ENCODE results near the gene RASAL2. TPM values are rescaled to one million over a fixed set of nuclear protein-coding genes. Genes with fewer than 3 reads are reported as not detected.

RASAL2 gene
- total and polyA plus RNA-seq, 2 of the 13 experiments (the other 11 are each of a cell fraction or from before 2014, with no cell fraction given), result 5.4 to 5.9 TPM

- no peak overlapping the region for H3K9ac ChIP-seq (ENCODE audit: insufficient read depth, low read depth, low read length)
- H3K4me1 ChIP-seq (ENCODE audit: insufficient read depth, low read length), result peaks cover 13% of the 10 kb centered on the region; the same call in 1 of the 2 replicates
- ChIA-PET CTCF (ENCODE audit: low intra/inter-chr PET ratio, low total read pairs) (interaction anchor here (1.2 to 1.3 kb wide), 4 partner anchors 191 to 252 kb away, joined by 3 to 7 read pairs (median 4); no protein-coding TSS in a partner anchor), POLR2A (no interaction called here)
- H4K20me1 ChIP-seq (ENCODE audit: insufficient read depth, low read length), result no peaks in the 10 kb centered on the region
- in situ Hi-C loops (cut with HindIII; ENCODE audit: extremely low pct_ligation_motif_present, low pct_unique_long_range_greater_than_20kb), result loop anchor here (10.0 kb wide), 1 partner anchor 207 kb away; no protein-coding TSS in a partner anchor
- no TSS peak for BruUV-seq (replicated peaks)
- H3K4me2 ChIP-seq (ENCODE audit: low read depth, low read length), result no peak overlapping the region
- DNase-seq (ENCODE audit: low spot score) (peak; percentile 45), FAIRE-seq (peak; percentile 40), ATAC-seq (peak; percentile 85)
- H2AFZ ChIP-seq (ENCODE audit: low read length), result no peak overlapping the region
- peaks cover 0 to 12% of the 10 kb centered on the region in 2 experiments; a peak in 3 of 5 replicates for H3K27me3 ChIP-seq (ENCODE audit: control insufficient read depth in 1 of 2, insufficient read depth in 2 of 2, low read length in 2 of 2)
- intact Hi-C loops (cut with micrococcal nuclease; ENCODE audit: unreplicated experiment), result loop anchor here (2.0 kb wide), 2 partner anchors 191 to 201 kb away; no protein-coding TSS in a partner anchor
- no peak overlapping the region for H3K4me3 ChIP-seq (replicated peaks in 1 of 3; ENCODE audit: insufficient read depth in 1 of 3, low read depth in 2 of 3, low read length in 3 of 3)
- H3K79me2 ChIP-seq (ENCODE audit: insufficient read depth, low read length), result no peaks in the 10 kb centered on the region
- H3K27ac ChIP-seq (ENCODE audit: extremely low read length, insufficient read depth, low read length), result no peak overlapping the region
- H3K36me3 ChIP-seq (replicated peaks in 1 of 2; ENCODE audit: control insufficient read depth in 1 of 2, insufficient read depth in 2 of 2, low read length in 2 of 2), result no peaks in the 10 kb centered on the region
- WGBS (ENCODE audit: low lambda C conversion rate), result 0% methylated on average over 3 of the region's 5 CpGs
- peak; percentile 27; the same call in 1 of the 2 replicates for TF ChIP-seq SMC3 (IDR thresholded peaks at IDR 0.05; ENCODE audit: low read length)
- TF ChIP-seq STAG1 (CRISPR knock-in tag; IDR thresholded peaks at IDR 0.05), result peak; percentile 64
- TF ChIP-seq, protein P1, sequence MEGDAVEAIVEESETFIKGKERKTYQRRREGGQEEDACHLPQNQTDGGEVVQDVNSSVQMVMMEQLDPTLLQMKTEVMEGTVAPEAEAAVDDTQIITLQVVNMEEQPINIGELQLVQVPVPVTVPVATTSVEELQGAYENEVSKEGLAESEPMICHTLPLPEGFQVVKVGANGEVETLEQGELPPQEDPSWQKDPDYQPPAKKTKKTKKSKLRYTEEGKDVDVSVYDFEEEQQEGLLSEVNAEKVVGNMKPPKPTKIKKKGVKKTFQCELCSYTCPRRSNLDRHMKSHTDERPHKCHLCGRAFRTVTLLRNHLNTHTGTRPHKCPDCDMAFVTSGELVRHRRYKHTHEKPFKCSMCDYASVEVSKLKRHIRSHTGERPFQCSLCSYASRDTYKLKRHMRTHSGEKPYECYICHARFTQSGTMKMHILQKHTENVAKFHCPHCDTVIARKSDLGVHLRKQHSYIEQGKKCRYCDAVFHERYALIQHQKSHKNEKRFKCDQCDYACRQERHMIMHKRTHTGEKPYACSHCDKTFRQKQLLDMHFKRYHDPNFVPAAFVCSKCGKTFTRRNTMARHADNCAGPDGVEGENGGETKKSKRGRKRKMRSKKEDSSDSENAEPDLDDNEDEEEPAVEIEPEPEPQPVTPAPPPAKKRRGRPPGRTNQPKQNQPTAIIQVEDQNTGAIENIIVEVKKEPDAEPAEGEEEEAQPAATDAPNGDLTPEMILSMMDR (CRISPR knock-in tag; IDR thresholded peaks at IDR 0.05), result peak; percentile 82
- no peak for TF ChIP-seq RAD51 (IDR thresholded peaks at IDR 0.05; ENCODE audit: borderline replicate concordance)
- no peak for TF ChIP-seq FOXP1 (IDR thresholded peaks at IDR 0.05)
- TF ChIP-seq FOXP1 (CRISPR knock-in tag; IDR thresholded peaks at IDR 0.05), result no peak
- TF ChIP-seq UBTF (CRISPR knock-in tag; IDR thresholded peaks at IDR 0.05), result no peak
- TF ChIP-seq TEAD3 (CRISPR knock-in tag; optimal IDR thresholded peaks at IDR 0.05; ENCODE audit: borderline replicate concordance), result peak; percentile 47
- TF ChIP-seq XRCC5 (optimal IDR thresholded peaks at IDR 0.05; ENCODE audit: low read length), result peak; percentile 37
- 0 out of 2 replicates have a peak, but pooled peaks have one; percentile 25 for TF ChIP-seq RAD21 (CRISPR knock-in tag; IDR thresholded peaks at IDR 0.05)
- no peaks in the 10 kb centered on the region for H3K9me3 ChIP-seq (ENCODE audit: low read length)
Measured at GRCh38 chr1:178501705-178502329, 407.9 kb downstream of the RASAL2 start.

Measured in HepG2 (cell line).